ENCODE measurements around the gene OR7C1. TPM values are rescaled to one million over a fixed set of nuclear protein-coding genes. Genes with fewer than 3 reads are reported as not detected.
"Not testable (repeated sequence)": the region's sequence is repeated elsewhere in the genome, so short reads cannot be mapped to it uniquely, and the experiment has no call there.

OR7C1 gene
- total RNA-seq, 1 experiment from 2014 or later: 0.23 TPM

DNA sequence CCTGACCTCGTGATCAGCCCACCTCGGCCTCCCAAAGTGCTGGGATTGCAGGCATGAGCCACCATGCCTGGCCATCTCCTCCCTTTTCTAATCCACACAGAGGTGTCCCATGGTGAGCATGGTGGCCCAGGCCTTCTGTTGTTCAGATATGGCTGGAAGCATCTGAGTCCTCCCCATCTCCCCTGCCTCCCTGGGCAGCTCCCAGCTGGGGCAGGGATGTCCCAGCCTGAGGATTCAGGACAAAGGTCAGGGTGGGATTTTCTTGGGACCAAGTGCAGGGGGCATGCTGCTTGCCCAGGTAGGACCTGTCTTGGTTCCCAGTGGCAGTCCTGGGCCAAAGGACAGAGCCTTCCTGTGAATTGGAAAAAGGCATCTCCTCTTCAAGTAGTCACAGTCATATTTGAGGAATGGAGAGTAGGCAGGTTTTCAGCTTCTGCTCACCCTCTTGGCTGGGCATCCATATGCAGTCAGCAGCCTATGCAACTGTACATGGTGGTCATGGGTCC lies 67.5 kb downstream of the OR7C1 start:
- no peak for DNase-seq (ENCODE audit: low read depth)

DNA sequence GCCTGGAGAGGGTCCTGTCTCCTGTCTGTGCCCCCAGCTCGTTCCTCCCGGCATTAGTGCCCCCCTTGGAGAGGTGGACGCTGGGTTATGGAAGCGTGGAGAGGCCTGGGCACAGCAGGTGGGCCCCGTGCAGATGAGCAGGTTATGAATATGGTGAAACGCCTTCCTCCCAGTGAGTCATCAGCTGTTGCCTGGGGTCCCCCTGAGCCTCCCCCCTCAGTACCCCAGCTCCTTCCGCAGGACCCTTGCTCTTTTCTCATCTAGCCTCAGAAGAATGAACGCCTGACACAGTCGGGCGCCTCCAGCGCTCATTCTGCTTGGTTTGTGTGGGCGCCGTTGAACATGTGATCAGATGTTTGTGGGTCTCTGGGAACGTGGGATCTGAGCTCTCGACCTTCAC lies 69.1 kb downstream of the OR7C1 start:
- not testable (repeated sequence) for DNase-seq (ENCODE audit: low read depth)

DNA sequence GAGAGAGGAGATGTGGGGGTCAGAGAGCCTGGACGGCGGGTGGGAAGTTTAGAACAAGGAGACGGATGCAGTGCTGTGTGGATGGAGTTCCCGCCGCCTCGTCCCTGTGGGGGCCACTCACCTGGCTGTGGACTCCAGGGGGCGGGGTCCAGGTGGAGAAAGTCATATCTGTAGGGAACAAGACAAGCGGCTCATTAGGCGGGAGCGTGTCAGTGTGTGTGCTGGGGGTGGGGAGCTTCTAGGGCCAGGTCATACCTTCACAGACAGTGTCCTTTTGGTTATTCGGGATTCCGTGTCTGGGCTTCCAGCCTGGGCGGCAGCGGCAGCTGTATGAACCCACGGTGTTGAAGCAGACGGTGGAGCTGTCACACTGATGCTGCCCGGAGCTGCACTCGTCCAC lies 69.6 kb downstream of the OR7C1 start:
- DNase-seq (ENCODE audit: low read depth): not testable (repeated sequence)

DNA sequence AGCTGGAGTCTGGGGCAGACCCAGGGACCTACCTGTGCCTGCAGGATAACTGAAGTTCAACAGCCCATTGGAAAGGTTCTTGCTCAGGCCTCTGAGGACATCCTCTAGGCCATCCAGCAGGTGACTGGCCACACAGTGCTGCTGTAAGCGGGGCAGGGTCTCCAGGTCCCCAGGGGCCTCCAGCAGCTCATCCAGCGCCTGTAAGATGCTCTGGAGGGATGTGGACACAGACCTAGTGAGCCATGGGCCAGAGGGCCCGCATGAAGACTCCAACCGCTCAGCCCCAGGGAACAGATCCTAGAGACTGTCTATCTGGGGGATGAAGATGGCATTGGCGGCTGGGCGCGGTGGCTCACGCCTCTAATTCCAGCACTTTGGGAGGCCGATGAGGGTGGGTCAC lies 70.6 kb downstream of the OR7C1 start:
- DNase-seq (ENCODE audit: low read depth): no peak

DNA sequence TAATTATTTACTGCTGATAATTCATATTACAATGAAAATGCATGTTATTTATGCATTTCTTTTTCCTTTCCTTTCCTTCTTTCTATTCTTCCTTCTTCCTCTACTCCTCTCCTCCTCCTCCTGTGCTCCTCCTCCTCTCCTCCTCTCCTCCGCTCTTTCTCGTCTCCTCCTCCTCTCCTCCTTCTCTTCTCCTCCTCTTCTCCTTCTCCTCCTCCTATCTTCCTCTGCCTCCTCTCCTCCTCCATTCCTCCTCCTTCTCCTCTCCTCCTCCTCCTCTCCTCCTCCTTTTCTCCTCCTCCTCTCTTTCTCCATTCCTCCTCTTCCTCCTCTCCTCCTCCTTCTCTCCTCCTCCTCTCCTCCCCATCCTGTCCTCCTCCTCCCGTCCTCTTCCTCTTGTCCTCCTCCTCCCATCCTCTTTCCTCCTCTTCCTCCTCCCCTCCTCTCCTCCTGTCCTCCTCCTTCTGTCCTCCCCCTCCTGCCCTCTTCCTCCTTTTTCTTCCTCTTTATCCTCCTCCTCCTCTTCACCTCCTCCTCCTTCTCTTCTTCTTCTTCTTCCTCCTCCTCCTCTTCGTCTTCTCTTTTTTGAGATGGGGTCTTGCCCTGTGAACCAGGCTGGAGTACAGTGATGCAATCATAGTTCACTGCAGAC lies 71.4 kb downstream of the OR7C1 start:
- no peak for DNase-seq (ENCODE audit: low read depth)

DNA sequence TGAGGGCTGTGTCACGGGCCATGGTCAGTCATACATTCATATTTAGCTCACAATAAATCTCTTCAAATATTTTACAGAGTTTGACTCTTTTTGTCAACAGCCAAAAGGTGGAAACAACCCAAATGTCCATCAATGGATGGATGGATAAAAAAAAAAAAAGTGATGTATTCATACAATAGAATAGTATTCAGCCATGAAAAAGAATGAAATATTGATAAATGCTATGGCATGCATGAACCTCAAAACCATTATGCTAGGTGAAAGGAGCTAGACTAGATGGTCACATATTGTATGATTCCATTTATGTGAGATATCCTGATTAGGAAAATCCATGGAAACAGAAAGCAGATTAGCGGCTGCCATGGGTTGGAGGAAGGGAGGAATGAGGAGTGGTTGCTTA lies 72.9 kb downstream of the OR7C1 start:
- no peak for DNase-seq (ENCODE audit: low read depth)

DNA sequence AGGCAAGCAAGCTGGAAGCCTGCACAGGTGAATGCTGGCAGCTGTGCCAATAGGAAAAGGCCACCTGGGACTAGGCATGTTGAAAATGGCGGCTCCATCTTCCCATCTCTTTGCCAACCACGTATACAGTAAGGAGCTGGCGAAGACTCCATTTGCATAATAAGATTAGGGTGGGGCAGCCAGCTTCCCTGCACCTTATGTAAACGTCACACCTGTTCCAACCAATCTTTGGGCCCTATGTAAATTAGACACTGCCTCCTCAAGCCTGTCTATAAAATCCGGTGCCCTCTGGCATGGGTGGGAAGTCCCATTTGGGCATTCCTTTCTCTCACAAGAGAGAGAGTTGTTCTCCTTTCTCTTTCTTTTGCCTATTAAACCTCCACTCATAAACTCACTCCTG lies 73.4 kb downstream of the OR7C1 start:
- DNase-seq (ENCODE audit: low read depth): no peak

DNA sequence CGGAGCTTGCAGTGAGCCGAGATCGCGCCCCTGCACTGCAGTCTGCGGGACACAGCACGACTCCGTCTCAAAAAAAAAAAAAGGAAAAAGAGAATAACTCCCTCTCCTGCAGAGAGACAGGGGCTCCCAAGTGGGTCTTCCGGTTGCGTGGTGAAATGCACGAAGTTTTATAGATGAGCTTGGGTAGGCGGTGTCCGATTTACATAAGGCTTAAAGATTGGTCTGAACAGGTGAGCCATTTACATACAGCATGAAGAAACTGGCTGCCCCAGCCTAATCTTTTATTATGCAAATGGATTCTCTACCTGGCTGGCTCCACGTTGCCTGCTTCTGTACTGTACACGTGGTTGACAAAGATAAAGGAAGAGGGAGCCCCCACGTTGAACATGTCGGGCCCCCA lies 76.2 kb downstream of the OR7C1 start:
- no peak for DNase-seq (ENCODE audit: low read depth)

DNA sequence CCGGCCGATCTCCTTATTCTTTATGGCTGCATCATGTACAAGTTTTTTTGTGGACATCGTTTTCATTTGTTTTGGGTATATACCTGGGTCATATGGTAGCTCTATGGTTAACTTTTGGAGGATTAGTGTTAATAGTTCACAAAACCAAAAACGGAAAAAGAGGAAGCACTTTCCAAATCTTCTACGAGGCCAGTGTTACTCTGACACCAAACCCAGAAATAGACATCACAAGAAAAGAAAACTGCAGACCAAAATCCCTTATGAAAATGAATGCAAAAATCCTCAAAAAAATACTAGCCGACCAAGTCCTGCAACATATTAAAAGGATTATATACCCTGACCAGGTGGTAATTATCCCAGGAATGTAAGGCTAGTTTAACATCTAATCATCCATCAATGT lies 86.4 kb downstream of the OR7C1 start:
- DNase-seq (ENCODE audit: low read depth): no peak

Other genes with a start within 250 kb of the OR7C1 start
- gene ADGRE3, start 160.3 kb downstream of the OR7C1 start, total RNA-seq (2014; rRNA removed): not detected in 2 replicates
- 12.9 and 16.9 TPM in 2 replicates for gene ZNF333, start 145.1 kb downstream of the OR7C1 start, total RNA-seq (2014; rRNA removed)
- 2.4 and 2.8 TPM in 2 replicates for gene ADGRE2, start 56.6 kb downstream of the OR7C1 start, total RNA-seq (2014; rRNA removed)
- gene OR7A5, start within 50 bp of the OR7C1 start, total RNA-seq (2014; rRNA removed): 0.06 and 0.34 TPM in 2 replicates
- gene OR7A10, start 13.7 kb upstream of the OR7C1 start, total RNA-seq (2014; rRNA removed): not detected in 2 replicates
- gene OR7A17, start 50.9 kb upstream of the OR7C1 start, total RNA-seq (2014; rRNA removed): not detected in 2 replicates
- not detected in 2 replicates for gene OR7C2, start 106.3 kb upstream of the OR7C1 start, total RNA-seq (2014; rRNA removed)
- not detected in 2 replicates for gene SLC1A6, start 144.7 kb upstream of the OR7C1 start, total RNA-seq (2014; rRNA removed)
- gene CASP14, start 214.3 kb upstream of the OR7C1 start, total RNA-seq (2014; rRNA removed): not detected in 2 replicates
- gene OR1I1, start 247.0 kb upstream of the OR7C1 start, total RNA-seq (2014; rRNA removed): not detected in 2 replicates

Data from LHCN-M2 (cell line).